ENCODE results near the gene SGMS1. TPM values are rescaled to one million over a fixed set of nuclear protein-coding genes. Genes with fewer than 3 reads are reported as not detected.
"Not testable (repeated sequence)": the region's sequence is repeated elsewhere in the genome, so short reads cannot be mapped to it uniquely, and the experiment has no call there.

The SGMS1 gene
- total RNA-seq, 1 donor from 2014 or later: 25.0 TPM

DNA sequence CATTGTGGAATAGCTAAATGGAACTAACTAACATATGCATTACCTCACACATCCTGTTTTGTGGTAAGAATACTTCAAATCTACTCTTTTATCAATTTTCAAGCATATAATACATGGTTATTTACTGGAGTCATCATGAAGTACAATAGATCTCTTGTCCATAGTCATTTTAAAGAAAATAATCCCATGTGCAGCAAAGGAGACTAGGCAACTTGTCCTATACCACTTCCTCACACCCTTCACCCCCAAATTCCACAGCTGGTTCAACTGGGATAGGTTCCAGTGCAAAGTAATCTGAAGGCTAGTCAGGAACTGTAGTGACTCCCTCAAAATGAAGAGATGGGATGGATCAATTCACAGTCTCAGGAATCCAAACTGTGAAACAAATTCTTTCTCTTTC is 176.1 kb downstream of the SGMS1 start:
- Mint-ChIP-seq H3K36me3 (ENCODE audit: insufficient read depth) (peaks cover 19% of the 10 kb centered on the region), H3K27me3 (no peaks in the 10 kb centered on the region), H3K4me3 (ENCODE audit: low read depth) (no peak overlapping the region), H3K9me3 (ENCODE audit: low read depth) (peaks cover 16% of the 10 kb centered on the region), H3K27ac (no peak overlapping the region), H3K4me1 (ENCODE audit: low read depth) (no peaks in the 10 kb centered on the region)
- DNase-seq (ENCODE audit: low spot score, unreplicated experiment): no peak
- TF ChIP-seq, protein P1, sequence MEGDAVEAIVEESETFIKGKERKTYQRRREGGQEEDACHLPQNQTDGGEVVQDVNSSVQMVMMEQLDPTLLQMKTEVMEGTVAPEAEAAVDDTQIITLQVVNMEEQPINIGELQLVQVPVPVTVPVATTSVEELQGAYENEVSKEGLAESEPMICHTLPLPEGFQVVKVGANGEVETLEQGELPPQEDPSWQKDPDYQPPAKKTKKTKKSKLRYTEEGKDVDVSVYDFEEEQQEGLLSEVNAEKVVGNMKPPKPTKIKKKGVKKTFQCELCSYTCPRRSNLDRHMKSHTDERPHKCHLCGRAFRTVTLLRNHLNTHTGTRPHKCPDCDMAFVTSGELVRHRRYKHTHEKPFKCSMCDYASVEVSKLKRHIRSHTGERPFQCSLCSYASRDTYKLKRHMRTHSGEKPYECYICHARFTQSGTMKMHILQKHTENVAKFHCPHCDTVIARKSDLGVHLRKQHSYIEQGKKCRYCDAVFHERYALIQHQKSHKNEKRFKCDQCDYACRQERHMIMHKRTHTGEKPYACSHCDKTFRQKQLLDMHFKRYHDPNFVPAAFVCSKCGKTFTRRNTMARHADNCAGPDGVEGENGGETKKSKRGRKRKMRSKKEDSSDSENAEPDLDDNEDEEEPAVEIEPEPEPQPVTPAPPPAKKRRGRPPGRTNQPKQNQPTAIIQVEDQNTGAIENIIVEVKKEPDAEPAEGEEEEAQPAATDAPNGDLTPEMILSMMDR (IDR thresholded peaks at IDR 0.05; ENCODE audit: unreplicated experiment): no peak

DNA sequence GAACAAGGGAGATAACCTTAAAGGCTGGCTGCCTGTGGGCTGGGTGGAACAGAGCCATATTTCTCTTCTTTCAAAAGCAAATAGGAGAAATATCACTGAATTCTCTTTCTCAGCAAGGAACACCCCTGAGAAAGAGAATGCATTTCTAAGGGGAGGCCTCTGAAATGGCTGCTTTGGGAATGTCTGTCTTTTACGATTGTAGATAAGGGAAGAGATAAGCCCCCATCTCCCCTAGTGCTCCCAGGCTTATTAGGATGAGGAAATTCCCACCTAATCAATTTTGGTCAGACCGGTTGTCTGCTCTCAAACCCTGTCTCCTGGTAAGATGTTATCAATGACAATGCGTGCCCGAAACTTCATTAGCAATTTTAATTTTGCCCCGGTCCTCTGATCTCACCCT is 178.0 kb downstream of the SGMS1 start:
- H3K27ac Mint-ChIP-seq; DNase-seq (ENCODE audit: low spot score, unreplicated experiment); H3K4me1 Mint-ChIP-seq (ENCODE audit: low read depth); H3K27me3 Mint-ChIP-seq; H3K4me3 Mint-ChIP-seq (ENCODE audit: low read depth): not testable (repeated sequence)
- Mint-ChIP-seq H3K9me3 (ENCODE audit: low read depth) (peaks cover 16% of the 10 kb centered on the region), H3K36me3 (ENCODE audit: insufficient read depth) (peaks cover 19% of the 10 kb centered on the region)

DNA sequence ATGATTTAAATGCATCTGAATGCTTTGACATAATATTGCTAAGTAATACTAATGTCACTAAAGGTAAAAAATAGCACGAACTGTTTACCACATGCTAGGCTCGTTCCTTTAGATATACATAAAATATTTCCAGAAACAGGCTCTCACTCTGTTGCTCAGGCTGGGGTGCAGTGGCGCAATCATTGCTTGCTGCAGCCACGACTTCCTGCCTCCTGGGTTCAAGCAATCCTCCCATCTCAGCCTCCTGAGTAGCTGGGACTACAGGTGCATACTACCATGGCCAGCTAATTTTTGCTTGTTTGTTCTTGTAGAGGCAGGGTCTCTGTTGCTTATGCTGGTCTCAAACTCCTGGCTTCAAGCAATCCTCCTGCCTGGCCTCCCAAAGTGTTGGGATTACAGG is 183.3 kb downstream of the SGMS1 start:
- no peak overlapping the region for H3K4me3 Mint-ChIP-seq (ENCODE audit: low read depth)
- H3K36me3 Mint-ChIP-seq (ENCODE audit: insufficient read depth): peaks cover 3% of the 10 kb centered on the region
- TF ChIP-seq, protein P1 (IDR thresholded peaks at IDR 0.05; ENCODE audit: unreplicated experiment): no peak
- peaks cover 6% of the 10 kb centered on the region for H3K9me3 Mint-ChIP-seq (ENCODE audit: low read depth)
- H3K27me3 Mint-ChIP-seq: no peaks in the 10 kb centered on the region
- no peak overlapping the region for H3K27ac Mint-ChIP-seq
- no peak for DNase-seq (ENCODE audit: low spot score, unreplicated experiment)
- H3K4me1 Mint-ChIP-seq (ENCODE audit: low read depth): no peaks in the 10 kb centered on the region

DNA sequence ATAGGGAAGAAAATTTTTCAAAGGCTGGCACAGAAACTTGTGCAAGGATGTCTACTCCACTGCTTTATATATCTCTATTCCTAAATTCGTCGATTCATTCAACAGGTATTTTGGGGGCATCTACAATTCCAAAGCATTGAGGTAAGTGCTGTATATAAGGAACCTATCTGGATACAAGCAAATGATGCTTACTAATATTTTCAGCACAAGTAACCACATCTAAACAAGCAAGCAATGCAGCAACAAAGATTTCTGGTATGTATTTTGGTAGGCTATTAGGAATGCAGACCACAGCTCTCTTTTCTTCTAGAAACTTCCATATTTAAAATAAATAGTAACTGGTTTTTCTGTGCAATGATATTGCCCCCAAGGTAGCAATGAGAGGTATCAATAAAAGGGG is 183.9 kb downstream of the SGMS1 start:
- Mint-ChIP-seq H3K27me3 (no peaks in the 10 kb centered on the region), H3K4me1 (ENCODE audit: low read depth) (no peaks in the 10 kb centered on the region), H3K27ac (no peak overlapping the region), H3K36me3 (ENCODE audit: insufficient read depth) (peaks cover 2% of the 10 kb centered on the region), H3K4me3 (ENCODE audit: low read depth) (no peak overlapping the region), H3K9me3 (ENCODE audit: low read depth) (peaks cover 4% of the 10 kb centered on the region)
- TF ChIP-seq, protein P1 (IDR thresholded peaks at IDR 0.05; ENCODE audit: unreplicated experiment): no peak
- no peak for DNase-seq (ENCODE audit: low spot score, unreplicated experiment)

DNA sequence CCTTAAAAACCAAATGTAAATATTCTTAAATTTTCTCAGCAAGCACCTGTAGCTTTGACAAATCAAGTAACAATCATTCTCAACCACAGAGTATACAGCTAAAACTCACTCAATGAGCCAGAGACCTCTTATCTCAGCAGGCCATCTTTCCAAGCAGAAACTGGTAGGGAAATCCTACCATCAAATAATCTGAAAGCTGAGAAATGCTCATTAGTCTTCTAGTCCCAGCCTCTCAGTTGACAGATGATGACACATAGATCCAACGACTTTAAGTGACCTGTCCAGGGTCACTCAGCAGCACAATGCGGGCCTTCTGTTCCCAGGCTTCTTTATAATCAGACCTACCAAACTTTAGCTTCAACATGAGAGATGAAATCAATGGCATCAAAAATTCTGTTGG is 184.6 kb downstream of the SGMS1 start:
- H3K36me3 Mint-ChIP-seq (ENCODE audit: insufficient read depth): peaks cover 1% of the 10 kb centered on the region
- no peak for DNase-seq (ENCODE audit: low spot score, unreplicated experiment)
- H3K9me3 Mint-ChIP-seq (ENCODE audit: low read depth): peaks cover 2% of the 10 kb centered on the region
- TF ChIP-seq, protein P1 (IDR thresholded peaks at IDR 0.05; ENCODE audit: unreplicated experiment): no peak
- H3K27me3 Mint-ChIP-seq: no peaks in the 10 kb centered on the region
- H3K4me1 Mint-ChIP-seq (ENCODE audit: low read depth): no peaks in the 10 kb centered on the region
- no peak overlapping the region for H3K4me3 Mint-ChIP-seq (ENCODE audit: low read depth)
- no peak overlapping the region for H3K27ac Mint-ChIP-seq

DNA sequence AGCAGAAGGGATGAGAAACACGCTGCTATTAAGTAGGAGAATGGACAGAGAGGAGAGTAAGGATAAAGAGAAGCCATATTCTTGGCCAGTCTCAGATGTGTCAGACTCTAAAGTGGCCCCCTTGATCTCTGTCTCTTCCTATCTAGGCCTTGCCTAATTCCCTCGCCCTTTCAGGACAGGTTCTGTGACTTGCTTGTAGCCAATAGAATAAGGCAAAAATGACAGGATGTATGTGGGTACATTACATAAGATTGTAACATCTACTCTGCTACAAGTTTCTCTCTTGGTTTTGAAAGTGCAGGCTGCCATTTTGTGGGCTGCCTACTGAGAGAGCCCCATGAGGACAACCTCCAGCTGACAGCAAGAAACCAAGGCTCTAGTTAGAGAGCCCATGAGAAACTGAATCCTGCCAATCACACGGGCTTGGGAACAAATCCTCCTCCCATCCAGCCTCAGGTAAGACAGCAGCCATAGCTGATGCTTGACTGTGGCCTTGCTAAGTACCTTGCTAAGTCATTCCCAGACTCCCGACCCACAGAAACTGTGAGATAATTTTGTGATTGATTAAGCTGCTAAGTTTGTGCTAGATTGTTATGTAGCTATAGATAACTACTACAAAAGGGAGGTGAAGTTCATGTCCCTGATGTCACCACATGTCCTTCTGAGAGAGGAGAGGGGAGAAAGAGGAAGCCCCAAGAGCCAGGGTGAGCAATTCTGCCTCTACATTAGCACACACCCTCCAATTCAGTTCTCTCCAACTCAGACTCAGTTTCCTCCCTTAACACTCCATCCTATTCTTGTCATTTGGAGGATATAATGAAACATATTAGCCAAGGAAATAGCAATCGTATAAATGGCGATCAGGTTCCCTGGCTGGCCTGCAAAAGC is 185.5 kb downstream of the SGMS1 start:
- H3K9me3 Mint-ChIP-seq (ENCODE audit: low read depth): no peaks in the 10 kb centered on the region
- no peaks in the 10 kb centered on the region for H3K36me3 Mint-ChIP-seq (ENCODE audit: insufficient read depth)
- H3K27me3 Mint-ChIP-seq: no peaks in the 10 kb centered on the region
- no peak overlapping the region for H3K4me3 Mint-ChIP-seq (ENCODE audit: low read depth)
- no peak overlapping the region for H3K27ac Mint-ChIP-seq
- DNase-seq (ENCODE audit: low spot score, unreplicated experiment): no peak
- H3K4me1 Mint-ChIP-seq (ENCODE audit: low read depth): no peaks in the 10 kb centered on the region
- TF ChIP-seq, protein P1 (IDR thresholded peaks at IDR 0.05; ENCODE audit: unreplicated experiment): no peak

Data from progenitor cell of endocrine pancreas (in vitro differentiated cells).